CD4-positive, alpha-beta T cell treated with Interleukin-4 for 4 hours (primary cell): ENCODE measurements around the gene PI4KA.
"Not testable (repeated sequence)": the region's sequence is repeated elsewhere in the genome, so short reads cannot be mapped to it uniquely, and the experiment has no call there.

Experiments
- DNase-seq: peaks from one replicate; pipeline ENCODE4 v3.0.0-alpha.2; 2020

PI4KA gene

DNA sequence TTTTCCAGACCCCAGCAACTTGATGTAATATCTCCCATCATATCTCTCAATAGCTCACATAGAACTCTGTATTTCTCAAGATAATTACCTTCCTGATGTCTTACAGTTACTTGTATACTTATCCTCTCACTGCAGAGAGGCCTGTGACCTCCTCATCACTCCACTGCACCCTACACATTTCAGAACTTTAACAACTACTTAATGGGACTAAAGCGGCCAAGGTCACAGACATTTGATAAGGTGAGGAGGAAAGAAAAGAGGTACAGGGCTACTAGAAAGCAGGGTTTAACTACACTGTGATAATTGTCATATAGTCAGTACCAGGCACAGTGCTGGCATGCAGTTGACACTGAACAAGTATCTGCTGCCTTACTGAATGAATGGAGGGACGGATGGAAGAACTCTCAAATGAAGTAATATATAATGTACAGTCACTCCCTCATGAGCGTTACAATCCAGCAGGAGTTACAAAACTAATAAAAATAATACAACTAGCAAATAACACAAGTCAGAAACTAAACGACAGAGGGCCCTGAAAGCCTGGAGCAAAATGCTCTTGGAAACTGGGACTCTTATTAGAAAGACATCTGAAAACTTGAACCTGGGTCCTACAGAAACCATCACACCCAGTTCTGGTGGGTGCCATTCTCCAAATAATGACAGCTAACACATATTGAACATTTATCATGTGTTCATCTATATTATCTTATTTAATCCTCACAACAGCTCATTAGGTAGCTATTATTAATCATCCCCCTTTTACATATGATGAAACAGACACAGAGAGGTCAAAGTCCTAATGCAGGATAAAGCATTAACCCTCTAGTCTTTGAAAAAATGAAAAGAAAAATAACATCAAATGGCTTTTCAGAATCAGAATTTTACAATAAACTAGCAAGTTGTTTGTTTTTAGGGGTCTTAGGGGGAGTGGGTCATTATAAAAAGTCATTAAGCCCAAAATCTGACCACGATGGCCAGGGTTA lies 14.3 kb downstream of the PI4KA start:
- no peak for DNase-seq

- no peak for DNase-seq
These were observed 15.1 kb downstream of the PI4KA start for GRCh38 chr22:20843501-20843900.

DNA sequence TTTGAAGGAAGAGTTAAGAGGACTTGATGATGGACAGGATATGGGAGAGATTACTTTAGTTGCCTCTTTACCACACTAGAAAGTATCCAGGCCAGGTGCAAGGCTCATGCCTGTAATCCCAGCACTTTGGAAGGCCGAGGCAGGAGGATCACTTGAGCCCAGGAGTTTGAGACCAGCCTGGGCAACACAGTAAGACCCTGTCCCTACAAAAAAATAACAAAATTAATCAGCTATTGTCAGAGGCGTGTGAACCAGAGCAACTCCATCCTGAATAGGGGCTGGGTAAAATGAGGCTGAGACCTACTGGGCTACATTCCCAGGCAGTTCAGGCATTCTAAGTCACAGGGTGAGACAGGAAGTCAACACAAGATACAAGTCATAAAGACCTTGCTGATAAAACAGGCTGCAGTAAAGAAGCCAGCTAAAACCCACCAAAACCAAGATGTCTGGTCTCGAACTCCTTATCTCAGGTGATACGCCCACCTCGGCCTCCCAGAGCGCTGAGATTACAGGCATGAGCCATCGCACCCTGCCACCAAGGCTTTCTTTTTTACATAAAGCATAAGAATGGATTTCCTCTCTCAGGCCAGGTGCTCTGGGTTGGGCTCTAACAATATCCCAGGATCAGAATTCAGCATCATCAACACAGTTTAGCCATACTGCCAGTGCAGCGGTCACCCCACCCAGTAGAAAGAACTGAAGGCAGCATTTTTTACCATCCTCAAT lies 17.8 kb downstream of the PI4KA start:
- DNase-seq = no peak

- no peak for DNase-seq
These were observed 18.6 kb downstream of the PI4KA start for GRCh38 chr22:20839837-20840645.

GRCh38 chr22:20839354-20839753 lies 19.3 kb downstream of the PI4KA start:
- DNase-seq = not testable (repeated sequence)

GRCh38 chr22:20836987-20837823 lies 21.4 kb downstream of the PI4KA start:
- no peak for DNase-seq

DNA sequence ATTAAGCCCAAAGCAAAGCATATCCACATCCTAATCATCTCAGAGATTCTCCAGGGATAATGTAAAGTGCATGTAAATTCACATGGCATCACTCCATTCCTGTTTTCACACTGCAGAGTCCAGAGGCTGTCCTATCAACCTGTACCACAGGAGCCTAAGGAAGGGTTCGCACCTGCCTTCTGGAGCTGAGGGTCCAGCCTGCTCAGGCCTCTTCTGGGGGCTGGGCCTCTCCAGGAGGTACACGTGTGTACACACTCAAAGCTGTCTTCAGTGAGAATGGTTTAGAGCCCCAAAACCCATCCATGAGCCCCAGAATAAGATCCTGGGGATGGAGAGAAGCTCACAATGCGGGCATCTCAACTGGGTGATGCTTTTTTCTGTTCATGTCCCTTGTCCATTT lies 23.9 kb downstream of the PI4KA start:
- no peak for DNase-seq

DNA sequence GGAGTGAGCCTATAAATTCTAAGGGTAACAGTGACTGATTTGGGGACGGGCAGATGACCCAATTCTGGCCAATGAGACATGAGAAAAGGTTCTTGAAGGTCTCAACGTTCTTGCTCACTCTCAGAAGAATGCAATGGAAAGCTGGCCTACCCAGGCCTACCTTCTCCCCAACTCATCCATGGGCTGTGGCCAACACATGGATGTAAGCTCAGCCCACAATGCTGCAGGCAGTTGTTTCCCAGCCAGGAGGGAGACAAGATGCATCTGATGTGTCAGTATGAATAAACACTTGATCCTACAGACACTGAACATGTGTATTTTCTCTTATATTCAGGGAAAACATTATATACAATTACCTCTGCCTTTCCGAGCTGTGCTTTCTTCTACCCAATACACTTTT lies 24.4 kb downstream of the PI4KA start:
- no peak for DNase-seq

GRCh38 chr22:20833225-20833665 lies 25.4 kb downstream of the PI4KA start:
- no peak for DNase-seq

DNA sequence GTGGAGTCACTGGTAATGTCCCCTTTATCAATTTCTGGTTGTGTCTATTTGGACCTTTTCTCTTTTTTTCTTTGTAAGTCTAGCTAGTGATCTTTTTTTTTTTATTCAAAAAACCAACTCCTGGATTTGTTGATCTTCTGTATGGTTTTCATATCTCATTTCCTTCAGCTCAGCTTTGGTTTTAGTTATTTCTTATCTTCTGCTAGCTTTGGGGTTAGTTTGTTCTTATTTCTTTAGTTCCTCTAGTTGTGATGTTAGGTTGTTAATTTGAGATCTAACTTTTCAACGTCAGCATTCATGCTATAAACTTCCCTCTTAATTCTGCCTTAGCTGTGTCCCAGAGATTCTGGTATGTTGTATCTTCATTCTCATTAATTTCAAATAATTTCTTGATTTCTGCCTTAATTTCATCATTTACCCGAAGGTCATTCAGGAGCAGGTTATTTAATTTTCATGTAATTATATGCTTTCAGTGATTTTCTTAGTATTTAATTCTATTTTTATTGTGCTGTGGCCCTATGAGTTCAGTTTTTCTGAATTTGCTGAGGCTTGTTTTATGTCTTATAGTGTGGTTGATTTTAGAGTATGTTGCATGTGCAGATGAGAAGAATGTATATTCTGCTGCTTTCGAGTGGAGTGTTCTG lies 29.0 kb downstream of the PI4KA start:
- DNase-seq = no peak

DNA sequence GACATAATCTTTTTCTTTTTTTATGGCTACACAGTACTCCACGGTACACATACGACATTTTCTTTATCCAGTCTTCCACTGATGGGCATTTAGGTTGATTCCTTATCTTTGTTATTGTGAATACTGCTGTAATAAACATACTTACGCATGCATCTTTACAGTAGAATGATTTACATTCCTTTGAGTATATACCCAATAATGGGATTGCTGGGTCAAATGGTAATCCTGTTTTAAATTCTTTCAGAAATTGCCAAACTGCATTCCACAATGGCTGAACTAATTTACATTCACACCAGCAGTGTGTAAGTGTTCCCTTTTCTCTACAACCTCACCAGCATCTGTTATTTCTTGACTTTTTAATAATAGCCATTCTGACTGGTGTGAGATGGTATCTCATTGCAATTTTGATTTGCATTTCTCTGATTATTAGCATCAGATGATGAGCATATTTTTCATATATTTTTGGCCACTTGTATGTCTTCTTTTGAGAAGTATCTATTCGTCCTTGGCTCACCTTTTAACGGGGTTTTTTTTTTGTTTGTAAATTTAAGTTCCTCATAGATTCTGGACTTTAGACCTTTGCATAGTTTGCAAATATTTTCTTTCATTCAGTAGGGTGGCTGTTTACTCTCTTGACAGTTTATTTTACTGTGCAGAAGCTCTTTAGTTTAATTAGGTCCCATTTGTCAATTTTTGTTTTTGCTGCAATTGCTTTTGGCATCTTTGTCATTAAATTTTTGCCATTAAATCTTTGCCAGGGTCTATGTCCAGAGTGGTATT lies 32.0 kb downstream of the PI4KA start:
- DNase-seq = not testable (repeated sequence)

DNA sequence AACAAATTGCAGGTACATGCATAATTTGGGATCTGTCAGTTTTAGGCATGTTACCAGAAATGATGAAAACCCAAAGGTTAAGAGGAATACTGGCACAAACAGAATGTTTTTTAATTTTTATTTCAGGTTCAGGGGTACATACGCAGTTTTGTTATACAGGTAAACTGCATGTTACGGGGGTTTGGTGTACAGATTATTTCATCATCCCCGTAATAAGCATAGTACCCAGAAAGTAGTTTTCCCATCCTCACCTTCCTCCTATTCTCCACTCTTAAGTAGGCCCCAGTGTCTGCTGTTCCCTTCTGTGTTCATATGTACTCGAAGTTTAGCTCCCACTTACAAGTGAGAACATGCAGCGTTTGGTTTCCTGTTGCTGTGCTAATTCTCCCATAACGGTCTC lies 33.0 kb downstream of the PI4KA start:
- DNase-seq = no peak

DNA sequence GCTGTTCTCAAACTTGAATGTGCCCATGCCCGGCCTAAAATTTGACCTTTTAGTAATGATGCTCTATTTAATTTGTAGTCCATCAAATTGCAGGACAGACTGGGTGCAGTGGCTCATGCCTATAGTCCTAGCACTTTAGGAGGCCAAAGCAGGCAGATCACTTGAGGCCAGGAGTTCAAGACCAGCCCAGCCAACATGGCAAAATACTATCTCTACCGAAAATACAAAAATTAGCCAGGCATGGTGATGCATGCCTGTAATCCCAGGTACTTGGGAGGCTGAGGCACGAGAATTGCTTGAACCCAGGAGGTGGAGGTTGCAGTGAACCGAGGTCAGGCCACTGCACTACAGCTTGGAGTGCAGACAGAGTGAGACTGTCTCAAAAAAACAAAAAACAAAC lies 33.4 kb downstream of the PI4KA start:
- DNase-seq = not testable (repeated sequence)

GRCh38 chr22:20823264-20823663 lies 35.3 kb downstream of the PI4KA start:
- DNase-seq = no peak

DNA sequence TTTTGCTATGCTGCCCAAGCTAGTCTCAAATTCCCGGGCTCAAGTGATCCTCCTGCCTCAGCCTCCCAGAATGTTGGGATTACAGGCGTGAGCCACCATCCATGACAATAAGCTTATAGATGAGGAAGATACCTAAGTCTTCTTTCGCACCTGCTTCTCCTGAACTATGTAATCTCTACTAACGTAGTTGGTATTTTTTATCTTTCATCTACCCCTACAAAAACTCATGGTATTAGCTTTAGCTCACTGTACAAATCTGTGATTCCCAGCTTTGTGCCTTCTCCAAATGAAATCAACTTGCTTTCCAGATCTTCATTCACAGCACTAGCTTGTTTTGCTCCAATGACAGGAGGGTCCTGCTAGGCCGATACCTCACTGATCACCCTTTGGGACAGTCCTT lies 36.4 kb downstream of the PI4KA start:
- no peak for DNase-seq

DNA sequence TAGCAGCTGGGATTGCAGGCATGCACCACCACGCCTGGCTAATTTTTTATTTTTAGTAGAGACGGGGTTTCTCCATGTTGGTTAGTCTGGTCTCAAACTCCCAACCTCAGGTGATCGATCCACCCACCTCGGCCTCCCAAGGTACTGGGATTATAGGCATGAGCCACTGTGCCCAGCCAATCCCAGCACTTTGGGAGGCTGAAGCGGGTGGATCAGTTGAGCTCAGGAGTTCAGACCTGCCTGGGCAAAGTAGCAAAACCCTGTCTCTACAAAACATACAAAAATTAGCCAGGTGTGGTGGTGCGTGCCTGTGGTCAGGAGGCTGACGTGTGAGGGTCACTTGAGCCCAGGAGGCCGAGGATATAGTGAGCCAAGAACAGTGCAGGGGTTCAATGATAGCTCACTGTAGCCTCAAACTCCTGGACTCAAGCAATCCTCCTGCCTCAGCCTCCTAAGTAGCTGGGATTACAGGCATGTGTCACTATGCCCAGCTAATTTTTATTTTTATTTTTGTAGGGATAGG lies 36.8 kb downstream of the PI4KA start:
- not testable (repeated sequence) for DNase-seq

DNA sequence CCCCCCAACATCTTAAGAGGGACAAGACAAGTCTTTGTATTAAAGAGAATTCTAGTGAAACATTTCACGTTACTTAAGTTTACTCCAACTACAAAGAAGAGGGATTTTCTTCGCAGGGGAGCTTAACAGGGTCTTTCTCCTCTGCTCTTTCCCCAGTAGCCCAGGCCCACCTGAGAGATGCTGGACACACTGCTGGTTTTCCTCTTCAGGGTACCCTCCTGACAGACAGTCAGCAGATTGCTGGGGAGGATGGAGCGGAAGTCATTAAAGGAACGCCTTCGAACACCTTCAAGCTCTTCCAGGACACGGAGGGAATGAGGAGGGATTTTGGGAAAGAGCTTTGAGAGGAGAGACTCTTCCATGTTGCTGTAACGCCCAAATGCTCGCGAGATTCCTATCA lies 39.1 kb downstream of the PI4KA start:
- no peak for DNase-seq

DNA sequence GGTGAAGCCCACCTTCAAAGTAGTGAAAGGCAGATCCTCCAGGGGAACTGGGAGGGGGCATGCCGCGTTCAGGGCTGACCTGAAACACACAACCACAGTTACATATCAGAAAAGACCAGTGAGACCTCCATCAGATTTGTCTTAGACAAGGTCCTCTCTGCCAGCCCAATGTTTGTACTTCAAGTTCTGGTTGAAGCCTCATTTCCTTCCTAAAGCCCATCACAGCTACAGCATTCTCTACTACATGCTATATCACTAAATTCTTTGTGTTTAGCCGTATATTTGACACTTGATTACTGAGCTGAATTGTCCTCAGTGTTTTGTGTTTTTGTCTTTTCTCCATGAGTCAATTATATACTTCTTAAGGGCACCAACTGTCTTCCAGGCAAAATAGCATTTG lies 40.1 kb downstream of the PI4KA start:
- DNase-seq = no peak

DNA sequence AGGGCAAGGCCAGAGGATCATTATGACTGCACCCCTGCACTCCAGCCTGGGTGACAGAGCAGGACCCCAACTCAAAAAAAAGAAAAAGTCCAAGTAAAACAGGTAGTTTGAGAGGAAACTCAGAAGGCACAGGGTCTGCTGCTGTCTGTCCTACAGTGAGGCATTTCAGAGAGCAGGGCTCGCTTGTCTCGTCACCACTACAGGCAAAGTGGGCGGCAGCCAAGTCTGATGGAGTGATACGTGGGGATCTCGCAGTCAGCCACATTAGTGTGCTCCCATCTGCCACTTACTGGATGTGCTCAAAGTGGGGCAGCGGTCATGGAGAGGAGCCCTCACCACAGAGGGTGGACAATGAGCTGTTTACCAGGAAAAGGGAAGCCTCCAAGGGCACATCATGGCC lies 42.1 kb downstream of the PI4KA start:
- DNase-seq = no peak

- no peak for DNase-seq
These were observed 43.0 kb downstream of the PI4KA start for GRCh38 chr22:20815477-20816050.
